ENCODE results near the gene TMEM35B. TPM values are rescaled to one million over a fixed set of nuclear protein-coding genes. Genes with fewer than 3 reads are reported as not detected.
A peak's percentile ranks its signal among the peaks of the same experiment; 100 is the strongest.

The TMEM35B gene
- total and polyA plus RNA-seq, 2 experiments from 2014 or later, result 7.6 to 27.1 TPM

DNA sequence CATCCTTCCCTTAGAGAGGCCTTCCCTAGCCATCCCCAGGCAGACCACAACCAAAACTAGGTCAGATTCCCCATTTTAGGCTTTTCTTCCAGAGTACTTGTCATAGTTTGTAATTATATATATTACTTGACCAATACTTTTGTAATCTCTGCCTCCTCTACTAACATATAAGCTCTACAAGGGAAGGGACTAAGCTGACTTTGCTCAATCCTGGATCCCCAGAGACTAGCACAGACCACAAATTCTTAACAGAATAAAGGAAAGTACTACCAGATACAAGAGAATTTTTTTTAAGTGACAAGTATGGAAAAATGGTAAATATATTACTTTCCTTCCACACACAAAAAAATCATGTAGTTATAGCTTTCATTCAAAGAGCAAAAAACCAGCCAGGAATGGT lies 44.6 kb upstream of the TMEM35B start (continued):
- TF ChIP-seq, protein P1, sequence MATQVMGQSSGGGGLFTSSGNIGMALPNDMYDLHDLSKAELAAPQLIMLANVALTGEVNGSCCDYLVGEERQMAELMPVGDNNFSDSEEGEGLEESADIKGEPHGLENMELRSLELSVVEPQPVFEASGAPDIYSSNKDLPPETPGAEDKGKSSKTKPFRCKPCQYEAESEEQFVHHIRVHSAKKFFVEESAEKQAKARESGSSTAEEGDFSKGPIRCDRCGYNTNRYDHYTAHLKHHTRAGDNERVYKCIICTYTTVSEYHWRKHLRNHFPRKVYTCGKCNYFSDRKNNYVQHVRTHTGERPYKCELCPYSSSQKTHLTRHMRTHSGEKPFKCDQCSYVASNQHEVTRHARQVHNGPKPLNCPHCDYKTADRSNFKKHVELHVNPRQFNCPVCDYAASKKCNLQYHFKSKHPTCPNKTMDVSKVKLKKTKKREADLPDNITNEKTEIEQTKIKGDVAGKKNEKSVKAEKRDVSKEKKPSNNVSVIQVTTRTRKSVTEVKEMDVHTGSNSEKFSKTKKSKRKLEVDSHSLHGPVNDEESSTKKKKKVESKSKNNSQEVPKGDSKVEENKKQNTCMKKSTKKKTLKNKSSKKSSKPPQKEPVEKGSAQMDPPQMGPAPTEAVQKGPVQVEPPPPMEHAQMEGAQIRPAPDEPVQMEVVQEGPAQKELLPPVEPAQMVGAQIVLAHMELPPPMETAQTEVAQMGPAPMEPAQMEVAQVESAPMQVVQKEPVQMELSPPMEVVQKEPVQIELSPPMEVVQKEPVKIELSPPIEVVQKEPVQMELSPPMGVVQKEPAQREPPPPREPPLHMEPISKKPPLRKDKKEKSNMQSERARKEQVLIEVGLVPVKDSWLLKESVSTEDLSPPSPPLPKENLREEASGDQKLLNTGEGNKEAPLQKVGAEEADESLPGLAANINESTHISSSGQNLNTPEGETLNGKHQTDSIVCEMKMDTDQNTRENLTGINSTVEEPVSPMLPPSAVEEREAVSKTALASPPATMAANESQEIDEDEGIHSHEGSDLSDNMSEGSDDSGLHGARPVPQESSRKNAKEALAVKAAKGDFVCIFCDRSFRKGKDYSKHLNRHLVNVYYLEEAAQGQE (IDR thresholded peaks at IDR 0.05; ENCODE audit: unreplicated experiment), result no peak
- TF ChIP-seq CREB1 (CRISPR knock-in tag; IDR thresholded peaks at IDR 0.05; ENCODE audit: low read depth), result no peak
- TF ChIP-seq ZNF114 (CRISPR knock-in tag; IDR thresholded peaks at IDR 0.05), result no peak
- no peak for TF ChIP-seq ZNF331 (CRISPR knock-in tag; IDR thresholded peaks at IDR 0.05; ENCODE audit: low read depth)
- no peak for TF ChIP-seq STAT1 (IDR thresholded peaks at IDR 0.05; ENCODE audit: unreplicated experiment)

GRCh38 chr1:35016406-35016805 lies 31.3 kb upstream of the TMEM35B start:
- no peaks in the 10 kb centered on the region for H3K27me3 Mint-ChIP-seq (ENCODE audit: insufficient read depth, low read depth, poor library complexity)
- H3K9me3 Mint-ChIP-seq, result no peaks in the 10 kb centered on the region
- H3K27me3 ChIP-seq (ENCODE audit: insufficient read depth), result no peaks in the 10 kb centered on the region
- H3K27ac ChIP-seq (ENCODE audit: low read depth), result no peak overlapping the region
- peaks cover 3% of the 10 kb centered on the region; the same call in 1 of the 2 replicates for H4K20me1 ChIP-seq (replicated peaks; ENCODE audit: insufficient read depth)
- H3K4me2 ChIP-seq, result no peak overlapping the region
- H3K27ac Mint-ChIP-seq, result no peak overlapping the region
- 0 out of 2 replicates have a peak, but pooled peaks cover 7% of the 10 kb centered on the region for H3K36me3 ChIP-seq (ENCODE audit: insufficient read depth)
- no peak for ATAC-seq
- no peaks in the 10 kb centered on the region for H3K79me2 ChIP-seq (replicated peaks; ENCODE audit: insufficient read depth)
- no peaks in the 10 kb centered on the region for H3K9me2 ChIP-seq (ENCODE audit: insufficient read depth)
- no peaks in the 10 kb centered on the region for H3K4me1 ChIP-seq (ENCODE audit: insufficient read depth)
- peaks cover 4% of the 10 kb centered on the region; the same call in 2 of the 3 replicates for H3K36me3 Mint-ChIP-seq (ENCODE audit: low read depth)
- no peak overlapping the region for H3K4me3 ChIP-seq
- no peaks in the 10 kb centered on the region for H3K4me1 Mint-ChIP-seq
- no peak overlapping the region for H2AFZ ChIP-seq
- no peaks in the 10 kb centered on the region for H3F3A ChIP-seq (replicated peaks; ENCODE audit: low read depth)
- no peak overlapping the region for H3K4me3 Mint-ChIP-seq
- TF ChIP-seq CREB1 (CRISPR knock-in tag; IDR thresholded peaks at IDR 0.05; ENCODE audit: low read depth) (no peak), POLR2AphosphoS5 (IDR thresholded peaks at IDR 0.05; ENCODE audit: low read depth) (no peak), ETS1 (IDR thresholded peaks at IDR 0.05) (no peak), STAT1 (IDR thresholded peaks at IDR 0.05; ENCODE audit: unreplicated experiment) (no peak), JUNB (IDR thresholded peaks at IDR 0.05; ENCODE audit: unreplicated experiment) (no peak), EZH2phosphoT487 (IDR thresholded peaks at IDR 0.05; ENCODE audit: unreplicated experiment) (no peak)
- DNase-seq (ENCODE audit: low spot score), result no peak

- no peak for DNase-seq (ENCODE audit: low spot score)
- Mint-ChIP-seq H3K27me3 (ENCODE audit: insufficient read depth, low read depth, poor library complexity) (no peaks in the 10 kb centered on the region), H3K9me3 (no peaks in the 10 kb centered on the region), H3K27ac (peak overlapping the region; percentile 71; the same call in 1 of the 2 replicates), H3K36me3 (ENCODE audit: low read depth) (peaks cover 18% of the 10 kb centered on the region), H3K4me3 (no peak overlapping the region), H3K4me1 (no peaks in the 10 kb centered on the region)
- no peak for ATAC-seq
- H3K27ac ChIP-seq (ENCODE audit: low read depth), result no peak overlapping the region
- no peak overlapping the region for H3K4me2 ChIP-seq
- H3K9me2 ChIP-seq (ENCODE audit: insufficient read depth), result no peaks in the 10 kb centered on the region
- H3K79me2 ChIP-seq (replicated peaks; ENCODE audit: insufficient read depth), result no peaks in the 10 kb centered on the region
- H4K20me1 ChIP-seq (replicated peaks; ENCODE audit: insufficient read depth), result peaks cover 3% of the 10 kb centered on the region; the same call in 1 of the 2 replicates
- no peak overlapping the region for H3K4me3 ChIP-seq
- no peaks in the 10 kb centered on the region for H3K27me3 ChIP-seq (ENCODE audit: insufficient read depth)
- 0 out of 2 replicates have a peak, but pooled peaks cover 7% of the 10 kb centered on the region for H3K36me3 ChIP-seq (ENCODE audit: insufficient read depth)
- H3K4me1 ChIP-seq (ENCODE audit: insufficient read depth), result no peaks in the 10 kb centered on the region
- no peak overlapping the region for H2AFZ ChIP-seq
- no peaks in the 10 kb centered on the region for H3F3A ChIP-seq (replicated peaks; ENCODE audit: low read depth)
- TF ChIP-seq NANOG (IDR thresholded peaks at IDR 0.05; ENCODE audit: borderline replicate concordance) (no peak), EZH2phosphoT487 (IDR thresholded peaks at IDR 0.05; ENCODE audit: unreplicated experiment) (no peak), EZH2 (IDR thresholded peaks at IDR 0.05; ENCODE audit: low read depth, unreplicated experiment) (no peak), STAT1 (IDR thresholded peaks at IDR 0.05; ENCODE audit: unreplicated experiment) (no peak), POLR2AphosphoS5 (IDR thresholded peaks at IDR 0.05; ENCODE audit: low read depth) (no peak), ZNF114 (CRISPR knock-in tag; IDR thresholded peaks at IDR 0.05) (no peak), JUNB (IDR thresholded peaks at IDR 0.05; ENCODE audit: unreplicated experiment) (no peak)
- TF ChIP-seq, protein P1 (IDR thresholded peaks at IDR 0.05; ENCODE audit: unreplicated experiment), result no peak
These were observed 29.3 kb upstream of the TMEM35B start for GRCh38 chr1:35014486-35014885.

All from GM23338 (cell line).